ENCODE data around the gene LETM1. TPM values are rescaled to one million over a fixed set of nuclear protein-coding genes. Genes with fewer than 3 reads are reported as not detected.

Gene LETM1
- total RNA-seq, 1 donor from 2014 or later: 37.9 TPM

- DNase-seq (ENCODE audit: low spot score) (no peak), ATAC-seq (no peak)
- intact Hi-C loops (cut with DNase I): no loop called here
Observed at GRCh38 chr4:1815096-1815996, 40.6 kb downstream of the LETM1 start.

GRCh38 chr4:1814453-1814852 is 41.5 kb downstream of the LETM1 start:
- no peak for ATAC-seq
- no peak for DNase-seq (ENCODE audit: low spot score)
- intact Hi-C loops (cut with DNase I): no loop called here

- peak; percentile 5 for ATAC-seq
- DNase-seq (ENCODE audit: low spot score): no peak
- intact Hi-C loops (cut with DNase I): no loop called here
Observed at GRCh38 chr4:1813915-1814314, 42.0 kb downstream of the LETM1 start.

- intact Hi-C loops (cut with DNase I): no loop called here
- no peak for DNase-seq (ENCODE audit: low spot score)
- ATAC-seq: no peak
Observed at GRCh38 chr4:1813231-1813630, 42.7 kb downstream of the LETM1 start.

GRCh38 chr4:1812720-1813119 is 43.2 kb downstream of the LETM1 start:
- DNase-seq (ENCODE audit: low spot score): no peak

GRCh38 chr4:1810765-1811164 is 45.2 kb downstream of the LETM1 start:
- intact Hi-C loops (cut with DNase I): no loop called here
- DNase-seq (ENCODE audit: low spot score): no peak
- peak; percentile 13 for ATAC-seq

More at GRCh38 chr4:1812720-1813119, 43.2 kb downstream of the LETM1 start:
- ATAC-seq: no peak
- intact Hi-C loops (cut with DNase I): no loop called here

GRCh38 chr4:1809754-1810502 is 46.0 kb downstream of the LETM1 start:
- intact Hi-C loops (cut with DNase I): loop anchor here (5.0 kb wide), 1 partner anchor 58 kb away; no protein-coding TSS in a partner anchor
- DNase-seq (ENCODE audit: low spot score) (peak; percentile 80), ATAC-seq (peak; percentile 77)

GRCh38 chr4:1808851-1809753 is 46.9 kb downstream of the LETM1 start:
- intact Hi-C loops (cut with DNase I): loop anchor here (5.0 kb wide), 1 partner anchor 57 kb away; no protein-coding TSS in a partner anchor
- ATAC-seq (no peak), DNase-seq (ENCODE audit: low spot score) (no peak)

- DNase-seq (ENCODE audit: low spot score) (no peak), ATAC-seq (no peak)
- intact Hi-C loops (cut with DNase I): loop anchor here (5.0 kb wide), 1 partner anchor 56 kb away; no protein-coding TSS in a partner anchor
Observed at GRCh38 chr4:1808396-1808795, 47.6 kb downstream of the LETM1 start.

- ATAC-seq: no peak
- intact Hi-C loops (cut with DNase I): loop anchor here (5.0 kb wide), 1 partner anchor 55 kb away; no protein-coding TSS in a partner anchor
- DNase-seq (ENCODE audit: low spot score): no peak
Observed at GRCh38 chr4:1807332-1807777, 48.6 kb downstream of the LETM1 start.

- DNase-seq (ENCODE audit: low spot score): no peak
- intact Hi-C loops (cut with DNase I): loop anchor here (5.0 kb wide), 1 partner anchor 54 kb away; no protein-coding TSS in a partner anchor
- ATAC-seq: no peak
Observed at GRCh38 chr4:1806596-1807331, 49.2 kb downstream of the LETM1 start.

GRCh38 chr4:1806223-1806564 is 49.8 kb downstream of the LETM1 start:
- intact Hi-C loops (cut with DNase I): loop anchor here (5.0 kb wide), 1 partner anchor 54 kb away; no protein-coding TSS in a partner anchor
- no peak for DNase-seq (ENCODE audit: low spot score)

GRCh38 chr4:1805493-1806222 is 50.3 kb downstream of the LETM1 start:
- intact Hi-C loops (cut with DNase I): loop anchor here (5.0 kb wide), 1 partner anchor 53 kb away; no protein-coding TSS in a partner anchor
- ATAC-seq (no peak), DNase-seq (ENCODE audit: low spot score) (no peak)

More at GRCh38 chr4:1806223-1806564, 49.8 kb downstream of the LETM1 start:
- ATAC-seq: no peak

- DNase-seq (ENCODE audit: low spot score) (no peak), ATAC-seq (no peak)
- intact Hi-C loops (cut with DNase I): loop anchor here (5.0 kb wide), 1 partner anchor 53 kb away; no protein-coding TSS in a partner anchor
Observed at GRCh38 chr4:1804638-1805492, 51.1 kb downstream of the LETM1 start.

- ATAC-seq: no peak
- DNase-seq (ENCODE audit: low spot score): no peak
- intact Hi-C loops (cut with DNase I): no loop called here
Observed at GRCh38 chr4:1803523-1804423, 52.2 kb downstream of the LETM1 start.
